ENCODE measurements around the gene MALT1.

DNA sequence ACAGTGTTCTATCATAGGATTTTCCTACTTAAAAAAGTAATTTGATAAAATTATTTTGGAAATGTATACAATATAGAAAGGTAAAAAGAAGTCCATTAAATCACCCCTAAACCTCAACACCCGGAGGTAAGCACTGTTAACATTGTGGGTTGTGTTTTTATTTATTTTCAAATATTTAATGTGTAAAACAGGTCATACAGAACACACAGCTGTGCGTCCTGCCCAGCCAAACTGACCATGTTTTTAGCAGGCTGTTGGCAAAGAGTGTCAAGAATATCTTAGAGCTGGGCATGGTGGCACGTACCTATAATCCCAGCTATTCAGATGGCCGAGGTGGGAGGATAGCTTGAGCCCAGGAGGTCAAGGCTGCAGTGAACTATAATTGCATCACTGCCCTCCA, 114.6 kb downstream of the MALT1 start:
- TF ChIP-seq CTCF (IDR thresholded peaks at IDR 0.05) (no peak), POLR2A (IDR thresholded peaks at IDR 0.05) (no peak)
